Trophoblast cell (in vitro differentiated cells and primary cell): Measurements from ENCODE around the gene CCDC90B.

Experiments
- DNase-seq, 2 donors: peaks; one replicate each; pipeline ENCODE4 v3.0.0-alpha.2; 2016
- H2AFZ ChIP-seq: 2 replicates; pipeline ENCODE4 v1.6.1; 2013; ENCODE audit warnings: low read length, moderate library complexity, mild to moderate bottlenecking; ENCODE audit not compliant: insufficient read depth, poor library complexity
- H2AK5ac ChIP-seq: 2 replicates; pipeline ENCODE4 v1.6.1; 2013; ENCODE audit warnings: mild to moderate bottlenecking, low read length
- H2BK120ac ChIP-seq: 2 replicates; pipeline ENCODE4 v1.6.1; 2013; ENCODE audit warnings: low read length, mild to moderate bottlenecking, moderate library complexity; ENCODE audit not compliant: insufficient read depth, poor library complexity
- H2BK12ac ChIP-seq: 2 replicates; pipeline ENCODE4 v1.6.1; 2013; ENCODE audit warnings: mild to moderate bottlenecking, low read length, moderate library complexity
- H2BK5ac ChIP-seq: 2 replicates; pipeline ENCODE4 v1.6.1; 2013; ENCODE audit warnings: low read length, low read depth, moderate library complexity, mild to moderate bottlenecking; ENCODE audit not compliant: poor library complexity
- H3K14ac ChIP-seq: 2 replicates; pipeline ENCODE4 v1.6.1; 2013; ENCODE audit warnings: mild to moderate bottlenecking, low read length
- H3K18ac ChIP-seq: 2 replicates; pipeline ENCODE4 v1.6.1; 2013; ENCODE audit warnings: mild to moderate bottlenecking, low read length
- H3K23ac ChIP-seq: 2 replicates; pipeline ENCODE4 v1.6.1; 2013; ENCODE audit warnings: low read length
- H3K27ac ChIP-seq: 2 replicates; pipeline ENCODE4 v1.5.1; 2013; ENCODE audit warnings: low read depth, mild to moderate bottlenecking, inconsistent platforms, low read length, moderate library complexity
- H3K27me3 ChIP-seq: 2 replicates; pipeline ENCODE4 v1.6.1; 2013; ENCODE audit warnings: inconsistent platforms, mild to moderate bottlenecking, low read length, moderate library complexity; ENCODE audit not compliant: insufficient read depth
- H3K36me3 ChIP-seq, 2 experiments: 1 replicate in 1 of 2; 2 replicates in 1 of 2; pipeline ENCODE4 v1.6.1; 2013; ENCODE audit warnings: low read length in 2 of 2, mild to moderate bottlenecking in 2 of 2, moderate library complexity in 1 of 2; ENCODE audit not compliant: insufficient read depth in 2 of 2, control insufficient read depth in 1 of 2
- H3K4ac ChIP-seq: 2 replicates; pipeline ENCODE4 v1.6.1; 2013; ENCODE audit warnings: low read depth, mild to moderate bottlenecking, low read length, moderate library complexity
- H3K4me1 ChIP-seq, 2 experiments: 1 replicate in 1 of 2; 2 replicates in 1 of 2; pipeline ENCODE4 v1.6.1; 2013; ENCODE audit warnings: low read length in 2 of 2, mild to moderate bottlenecking in 2 of 2, moderate library complexity in 1 of 2; ENCODE audit not compliant: insufficient read depth in 2 of 2, control insufficient read depth in 1 of 2
- H3K4me2 ChIP-seq: 2 replicates; pipeline ENCODE4 v1.6.1; 2013; ENCODE audit warnings: inconsistent platforms, mild to moderate bottlenecking, low read length, moderate library complexity
- H3K4me3 ChIP-seq: 2 replicates; pipeline ENCODE4 v1.5.1; 2013; ENCODE audit warnings: mild to moderate bottlenecking, low read depth, low read length, inconsistent platforms
- H3K79me1 ChIP-seq: one replicate; pipeline ENCODE4 v1.6.1; 2013; ENCODE audit warnings: low read length
- H3K79me2 ChIP-seq: 2 replicates; pipeline ENCODE4 v1.6.1; 2013; ENCODE audit warnings: low read length, mild to moderate bottlenecking; ENCODE audit not compliant: control insufficient read depth, insufficient read depth, poor library complexity
- H3K9ac ChIP-seq: 2 replicates; pipeline ENCODE4 v1.6.1; 2013; ENCODE audit warnings: mild to moderate bottlenecking, low read length
- H3K9me3 ChIP-seq: 2 replicates; pipeline ENCODE4 v1.6.1; 2013; ENCODE audit warnings: low read depth, mild to moderate bottlenecking, control low read depth, inconsistent platforms, low read length; ENCODE audit not compliant: insufficient read depth
- H4K12ac ChIP-seq: 2 replicates; pipeline ENCODE4 v1.6.1; 2013; ENCODE audit warnings: low read depth, mild to moderate bottlenecking, low read length, moderate library complexity
- H4K8ac ChIP-seq: 2 replicates; pipeline ENCODE4 v1.6.1; 2013; ENCODE audit warnings: low read depth, mild to moderate bottlenecking, low read length, moderate library complexity
- H4K91ac ChIP-seq: one replicate; pipeline ENCODE4 v1.6.1; 2013; ENCODE audit warnings: low read depth, mild to moderate bottlenecking, low read length, moderate library complexity
- WGBS: extraction: QIAGEN DNeasy Blood & Tissue Kit; methylation state at CpG from one replicate; pipeline ENCODE4 v1.1.7; 2013; ENCODE audit warnings: missing lambda C conversion rate; ENCODE audit not compliant: insufficient read length, insufficient coverage; ENCODE audit errors: extremely low coverage; 5-methylcytosine and 5-hydroxymethylcytosine counted together

Gene CCDC90B

DNA sequence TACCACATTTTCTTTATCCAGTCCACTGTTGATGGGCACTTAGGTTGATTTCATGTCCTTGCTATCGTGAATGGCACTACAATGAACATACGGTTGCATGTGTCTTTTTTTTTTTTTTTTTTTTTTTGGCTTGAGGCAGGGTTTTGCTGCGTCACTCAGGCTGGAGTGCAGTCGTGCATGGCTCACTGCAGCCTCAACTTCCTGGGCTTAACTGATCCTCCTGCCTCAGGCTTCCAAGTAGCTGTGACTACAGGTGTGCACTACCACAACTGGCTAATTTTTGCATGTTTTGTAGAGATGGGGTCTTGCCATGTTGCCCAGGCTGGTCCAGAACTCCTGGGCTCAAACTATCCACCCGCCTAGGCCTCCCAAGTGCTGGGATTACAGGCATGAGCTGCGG lies 1.5 kb upstream of the CCDC90B start:
- H3K36me3 ChIP-seq: no peaks in the 10 kb centered on the region
- H3K4me3 ChIP-seq: no peak overlapping the region
- H3K27ac ChIP-seq: no peak overlapping the region
- no peak overlapping the region for H2AFZ ChIP-seq
- H2BK12ac ChIP-seq: no peak overlapping the region
- peaks cover 9% of the 10 kb centered on the region for H3K79me1 ChIP-seq
- no peaks in the 10 kb centered on the region for H3K27me3 ChIP-seq
- no peak overlapping the region for H4K12ac ChIP-seq
- no peak overlapping the region for H2BK120ac ChIP-seq
- H3K9me3 ChIP-seq: no peaks in the 10 kb centered on the region
- H4K91ac ChIP-seq: no peak overlapping the region
- H2AK5ac ChIP-seq: no peak overlapping the region
- H2BK5ac ChIP-seq: no peak overlapping the region
- H3K18ac ChIP-seq: no peak overlapping the region
- H3K14ac ChIP-seq: no peak overlapping the region
- H3K9ac ChIP-seq: no peak overlapping the region
- H3K4me1 ChIP-seq: peaks cover 0 to 2% of the 10 kb centered on the region in 2 experiments
- H4K8ac ChIP-seq: no peak overlapping the region
- peaks cover 7% of the 10 kb centered on the region for H3K79me2 ChIP-seq
- H3K4me2 ChIP-seq: no peak overlapping the region
- H3K4ac ChIP-seq: no peak overlapping the region
- H3K23ac ChIP-seq: no peak overlapping the region
- WGBS: no CpG with 5 or more reads among the region's 6 CpGs
- no peak for DNase-seq

DNA sequence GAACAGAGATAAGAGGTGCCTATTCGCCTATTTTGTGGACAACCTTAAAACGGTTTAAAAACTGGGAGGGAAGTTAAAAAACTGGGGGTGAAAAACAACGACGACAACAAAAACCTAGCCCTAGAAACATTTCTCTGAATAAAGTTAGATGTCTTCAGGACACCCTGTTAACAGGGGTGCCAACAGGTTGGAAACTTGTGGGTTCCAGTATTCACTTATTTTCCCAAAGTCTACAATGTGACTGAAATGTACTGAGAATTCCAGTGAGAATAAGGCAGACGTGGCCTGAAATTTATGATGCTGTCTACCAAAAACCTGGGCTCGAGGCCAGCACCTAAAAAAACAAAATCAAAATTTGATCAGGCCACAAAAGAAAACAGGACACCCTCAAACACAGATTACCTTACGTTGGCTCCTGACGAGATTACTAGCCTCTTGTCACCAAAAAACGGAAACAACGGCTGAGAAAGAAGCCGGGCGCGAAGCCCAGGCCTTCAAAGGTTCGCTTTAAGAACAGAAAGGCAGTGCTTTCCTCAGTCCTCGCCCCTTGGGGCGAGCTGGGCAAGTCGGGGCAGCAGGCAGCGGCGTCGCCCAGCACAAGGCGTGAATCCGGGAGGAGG lies 906 bp downstream of the CCDC90B start:
- Histone ChIP-seq H4K8ac (peak overlapping the region; percentile 93), H3K9ac (peak overlapping the region; percentile 94), H3K23ac (no peak overlapping the region), H2BK120ac (peak overlapping the region; percentile 39), H2BK12ac (no peak overlapping the region), H4K12ac (peak overlapping the region; percentile 88), H2AK5ac (no peak overlapping the region), H3K18ac (peak overlapping the region; percentile 76), H3K79me1 (peaks cover 9% of the 10 kb centered on the region), H3K4me2 (peak overlapping the region; percentile 67), H3K27ac (peak overlapping the region; percentile 82), H3K36me3 (no peaks in the 10 kb centered on the region), H3K9me3 (no peaks in the 10 kb centered on the region), H3K79me2 (peaks cover 7% of the 10 kb centered on the region), H4K91ac (peak overlapping the region; percentile 67), H3K27me3 (no peaks in the 10 kb centered on the region), H3K14ac (peak overlapping the region; percentile 78), H3K4me1 (peaks cover 0 to 2% of the 10 kb centered on the region in 2 experiments), H3K4ac (peak overlapping the region; percentile 35), H2AFZ (peak overlapping the region; percentile 76), H3K4me3 (peak overlapping the region; percentile 91), H2BK5ac (peak overlapping the region; percentile 43)
- no peak for DNase-seq
- WGBS: no CpG with 5 or more reads among the region's 22 CpGs

DNA sequence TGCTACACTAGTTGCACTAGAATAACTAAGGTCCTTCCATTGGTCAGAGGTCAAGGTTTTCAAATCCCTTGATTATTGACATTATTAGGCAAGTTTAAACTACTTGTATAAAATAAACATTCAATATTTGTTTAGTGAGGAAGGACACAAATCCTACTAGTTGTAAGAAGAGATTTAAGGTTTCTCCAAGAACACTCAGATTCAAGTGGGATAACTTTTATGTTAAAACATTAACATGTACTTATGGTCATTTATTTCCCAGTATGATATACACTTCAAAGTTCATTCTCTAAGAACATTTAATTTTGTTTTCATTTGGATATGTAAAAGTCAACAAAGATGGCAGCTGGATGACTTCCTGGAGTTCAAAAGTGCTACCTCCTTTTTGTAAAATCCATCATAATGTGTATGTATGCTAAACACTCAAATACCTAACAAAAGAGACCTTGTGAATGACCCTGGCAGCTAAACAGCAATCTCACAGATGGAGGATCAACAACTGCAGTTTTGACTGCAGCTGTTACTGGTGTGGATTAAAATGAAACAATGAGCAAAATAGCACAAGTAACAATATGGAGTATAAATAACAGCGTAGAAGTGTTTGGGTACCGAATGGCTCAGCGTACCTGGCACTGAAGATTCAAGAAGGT lies 1.5 kb downstream of the CCDC90B start:
- Histone ChIP-seq H2AFZ (no peak overlapping the region), H3K79me2 (peaks cover 7% of the 10 kb centered on the region), H2BK120ac (no peak overlapping the region), H3K9ac (peak overlapping the region; percentile 0), H3K4me3 (no peak overlapping the region), H4K12ac (no peak overlapping the region), H4K8ac (no peak overlapping the region), H2BK5ac (no peak overlapping the region), H3K14ac (no peak overlapping the region), H4K91ac (no peak overlapping the region), H3K23ac (no peak overlapping the region), H3K27ac (no peak overlapping the region), H3K4me2 (peak overlapping the region; percentile 67), H3K27me3 (no peaks in the 10 kb centered on the region), H3K18ac (no peak overlapping the region), H2BK12ac (no peak overlapping the region), H3K4me1 (peaks cover 0 to 2% of the 10 kb centered on the region in 2 experiments), H3K36me3 (no peaks in the 10 kb centered on the region), H3K4ac (no peak overlapping the region), H3K9me3 (no peaks in the 10 kb centered on the region), H2AK5ac (no peak overlapping the region), H3K79me1 (peaks cover 9% of the 10 kb centered on the region)
- WGBS: no CpG with 5 or more reads among the region's 3 CpGs
- no peak for DNase-seq

DNA sequence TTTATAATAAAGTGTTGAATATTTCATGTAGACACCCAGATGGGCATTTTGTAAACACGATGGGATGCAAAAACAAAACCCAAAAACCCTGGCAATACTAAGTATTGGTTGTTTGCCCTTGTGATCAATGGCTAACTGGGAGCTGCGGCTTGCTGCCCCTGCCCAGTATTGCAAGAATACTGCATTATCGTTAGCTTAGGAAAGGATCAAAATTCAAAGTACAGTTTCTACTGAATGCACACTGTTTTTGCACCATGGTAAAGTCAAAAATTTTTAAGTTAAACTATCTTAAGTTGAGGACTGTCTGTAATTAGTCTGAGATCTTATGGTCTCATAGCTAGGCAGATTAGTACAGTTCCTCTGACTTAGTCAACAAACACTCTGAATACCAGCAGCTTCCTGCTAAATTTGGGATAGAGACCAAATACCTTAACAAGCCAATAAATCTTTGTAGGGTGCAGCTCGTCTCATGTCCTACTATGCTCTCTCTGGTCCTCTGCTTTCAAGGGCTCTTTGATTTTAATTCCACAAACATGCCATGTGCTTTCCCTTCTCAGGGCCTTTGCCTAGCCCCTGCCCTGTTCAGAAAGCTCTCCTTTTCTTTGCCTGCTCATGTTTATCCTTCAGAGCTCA lies 4.0 kb downstream of the CCDC90B start:
- Histone ChIP-seq H4K12ac (no peak overlapping the region), H4K8ac (no peak overlapping the region), H3K4me2 (no peak overlapping the region), H3K9ac (no peak overlapping the region), H2BK5ac (no peak overlapping the region), H2BK12ac (no peak overlapping the region), H3K23ac (no peak overlapping the region), H3K27ac (no peak overlapping the region), H4K91ac (no peak overlapping the region), H3K79me2 (peaks cover 7% of the 10 kb centered on the region), H3K4me1 (peaks cover 0 to 2% of the 10 kb centered on the region in 2 experiments), H3K79me1 (peaks cover 9% of the 10 kb centered on the region), H2AFZ (no peak overlapping the region), H3K4ac (no peak overlapping the region), H2AK5ac (no peak overlapping the region), H3K14ac (no peak overlapping the region), H3K9me3 (no peaks in the 10 kb centered on the region), H2BK120ac (no peak overlapping the region), H3K36me3 (no peaks in the 10 kb centered on the region), H3K18ac (no peak overlapping the region), H3K4me3 (no peak overlapping the region), H3K27me3 (no peaks in the 10 kb centered on the region)
- DNase-seq: no peak
- whole genome bisulfite sequencing: no CpG with 5 or more reads among the region's 4 CpGs
